HG03045 (cell line): ENCODE measurements around the gene PIF1.

Experiments used
- ATAC-seq: cut with Tn5 transposase; IDR thresholded peaks from one replicate; pipeline ENCODE4 v1.9.1; 2021; ENCODE audit warnings: mild to moderate bottlenecking, moderate library complexity; ENCODE audit not compliant: unreplicated experiment

PIF1 gene

GRCh38 chr15:64825431-64826294 is at the start of gene PIF1:
PIF1 (minus strand) TSS chr15:64825647; CDS start chr15:64824335, 1,312 bp downstream.
- ATAC-seq: peak; percentile 81

- ATAC-seq: no peak
Observed at GRCh38 chr15:64870353-64870752, 44.9 kb upstream of the PIF1 start.

- ATAC-seq: no peak
Observed at GRCh38 chr15:64869501-64869900, 44.1 kb upstream of the PIF1 start.

- ATAC-seq: no peak
Observed at GRCh38 chr15:64865998-64866520, 40.6 kb upstream of the PIF1 start.

GRCh38 chr15:64865126-64865997 is 39.9 kb upstream of the PIF1 start:
- ATAC-seq: no peak

GRCh38 chr15:64864068-64864467 is 38.6 kb upstream of the PIF1 start:
- ATAC-seq: no peak

GRCh38 chr15:64862408-64862807 is 37.0 kb upstream of the PIF1 start:
- no peak for ATAC-seq

GRCh38 chr15:64861960-64862359 is 36.5 kb upstream of the PIF1 start:
- no peak for ATAC-seq

- no peak for ATAC-seq
Observed at GRCh38 chr15:64861331-64861730, 35.9 kb upstream of the PIF1 start.

GRCh38 chr15:64859226-64859625 is 33.8 kb upstream of the PIF1 start:
- ATAC-seq: no peak

GRCh38 chr15:64858021-64858575 is 32.7 kb upstream of the PIF1 start:
- ATAC-seq: no peak

GRCh38 chr15:64857421-64857820 is 32.0 kb upstream of the PIF1 start:
- ATAC-seq: no peak

- ATAC-seq: no peak
Observed at GRCh38 chr15:64856429-64857145, 31.1 kb upstream of the PIF1 start.

GRCh38 chr15:64855205-64855975 is 29.9 kb upstream of the PIF1 start:
- ATAC-seq: no peak

- no peak for ATAC-seq
Observed at GRCh38 chr15:64854526-64854925, 29.1 kb upstream of the PIF1 start.

- ATAC-seq: no peak
Observed at GRCh38 chr15:64854041-64854440, 28.6 kb upstream of the PIF1 start.

- no peak for ATAC-seq
Observed at GRCh38 chr15:64851503-64851840, 26.0 kb upstream of the PIF1 start.

- no peak for ATAC-seq
Observed at GRCh38 chr15:64850778-64851502, 25.5 kb upstream of the PIF1 start.
